Esophagus mucosa (tissue), 1 donor: ENCODE measurements around the gene PDGFRA. TPM values are rescaled to one million over a fixed set of nuclear protein-coding genes. Genes with fewer than 3 reads are reported as not detected.

ENCODE experiments used
- ATAC-seq: fragments of 200-7000 bp; cut with Tn5 transposase; one replicate; pipeline ENCODE4 v1.9.1; 2020
- total RNA-seq: library from RNA; stranded (reverse); gene quantifications from one replicate; pipeline ENCODE4 v1.2.4, GENCODE V29; 2023
- donor health status: DM: yes; HTN: yes; CAD: no.

PDGFRA gene
- total RNA-seq: 11.6 TPM

DNA sequence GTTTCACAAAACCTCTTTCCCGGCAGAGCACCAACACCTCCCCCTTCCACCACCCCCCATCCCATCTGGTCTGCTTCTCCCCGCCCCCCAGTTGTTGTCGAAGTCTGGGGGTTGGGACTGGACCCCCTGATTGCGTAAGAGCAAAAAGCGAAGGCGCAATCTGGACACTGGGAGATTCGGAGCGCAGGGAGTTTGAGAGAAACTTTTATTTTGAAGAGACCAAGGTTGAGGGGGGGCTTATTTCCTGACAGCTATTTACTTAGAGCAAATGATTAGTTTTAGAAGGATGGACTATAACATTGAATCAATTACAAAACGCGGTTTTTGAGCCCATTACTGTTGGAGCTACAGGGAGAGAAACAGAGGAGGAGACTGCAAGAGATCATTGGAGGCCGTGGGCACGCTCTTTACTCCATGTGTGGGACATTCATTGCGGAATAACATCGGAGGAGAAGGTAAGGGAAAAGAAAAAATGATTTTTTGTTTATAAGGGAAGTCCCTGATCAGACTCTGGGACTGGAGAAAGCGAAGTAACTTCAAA is at the start of gene PDGFRA:
Gene PDGFRA (plus strand): TSS at position 333 of the 541 bp plus-strand sequence. CDS start 29,476 bp downstream, outside the sequence.
- no peak for ATAC-seq

DNA sequence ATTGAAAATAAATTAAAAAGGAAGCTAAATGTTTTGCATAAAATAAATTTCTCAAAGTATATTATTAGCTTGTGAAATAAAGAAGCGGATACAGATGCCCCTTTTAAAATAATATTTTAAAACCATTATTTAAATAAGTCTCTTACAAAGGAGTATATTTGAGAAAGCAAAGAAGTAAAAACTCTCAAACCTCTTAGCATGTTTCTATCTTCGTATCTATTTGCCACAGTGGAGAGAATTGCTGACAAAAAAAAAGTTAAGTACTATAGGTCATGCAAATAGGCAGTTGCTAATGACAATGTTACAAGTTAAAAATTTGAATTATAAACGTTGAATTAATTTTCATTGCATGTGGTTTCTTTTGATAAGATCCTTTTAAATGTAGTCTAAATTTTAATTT is 44.5 kb upstream of the PDGFRA start:
- ATAC-seq: no peak

- ATAC-seq: no peak
Measured at GRCh38 chr4:54185044-54185780, 43.9 kb upstream of the PDGFRA start.

- no peak for ATAC-seq
Measured at GRCh38 chr4:54185866-54186265, 43.2 kb upstream of the PDGFRA start.

DNA sequence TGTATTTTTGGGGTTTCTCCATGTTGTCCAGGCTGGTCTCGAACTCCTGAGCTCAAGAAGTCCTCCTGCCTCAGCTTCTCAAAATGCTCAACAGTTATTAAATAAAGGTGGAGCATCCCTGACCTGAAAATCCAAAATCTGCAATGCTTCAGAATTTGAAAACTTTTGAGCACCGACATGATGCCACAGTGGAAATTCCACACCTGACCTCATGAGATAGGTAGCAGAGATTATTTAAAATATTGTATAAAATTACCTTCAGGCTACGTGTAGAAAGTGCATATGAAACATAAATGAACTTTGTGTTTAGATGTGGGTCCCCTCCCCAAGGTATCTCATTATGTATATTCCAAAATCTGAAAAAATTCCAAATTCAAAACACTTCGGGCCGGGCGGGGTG is 42.7 kb upstream of the PDGFRA start:
- ATAC-seq: no peak

- ATAC-seq: no peak
Measured at GRCh38 chr4:54187148-54187547, 41.9 kb upstream of the PDGFRA start.

DNA sequence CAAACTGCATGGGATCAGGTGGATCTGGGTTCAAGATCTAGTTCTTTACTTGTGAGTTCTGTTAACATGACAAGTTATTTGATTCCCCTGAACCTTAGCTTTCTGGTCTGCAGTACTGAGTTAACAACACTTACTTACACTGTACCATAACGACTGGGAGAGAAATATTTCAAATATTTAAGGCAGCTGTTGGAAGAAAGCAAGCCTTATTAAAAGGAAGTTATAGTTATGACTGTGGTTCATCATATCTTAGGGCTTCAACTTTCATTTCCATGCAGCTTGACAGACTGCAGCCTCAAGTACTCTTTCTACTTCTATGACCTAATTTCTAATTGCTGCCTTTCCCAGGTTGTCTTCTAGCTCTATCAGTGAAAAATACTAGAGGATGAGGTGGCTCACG is 40.0 kb upstream of the PDGFRA start:
- no peak for ATAC-seq

DNA sequence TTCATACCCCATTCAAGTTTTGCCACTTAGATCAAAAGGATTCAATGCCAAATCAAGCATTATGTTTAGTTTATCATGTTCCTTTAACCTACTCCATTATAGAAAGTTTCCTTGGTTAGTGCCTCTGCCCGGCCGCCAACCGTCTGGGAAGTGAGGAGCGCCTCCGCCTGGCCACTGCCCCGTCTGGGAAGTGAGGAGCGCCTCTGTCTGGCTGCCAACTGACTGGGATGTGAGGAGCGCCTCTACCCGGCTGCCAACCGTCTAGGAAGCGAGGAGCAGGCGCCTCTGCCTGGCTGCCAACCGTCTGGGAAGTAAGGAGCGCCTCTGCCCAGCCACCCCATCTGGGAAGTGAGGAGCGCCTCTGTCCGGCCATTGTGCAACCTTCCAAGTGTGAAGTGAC is 36.3 kb upstream of the PDGFRA start:
- ATAC-seq: no peak

GRCh38 chr4:54197926-54198325 is 31.2 kb upstream of the PDGFRA start:
- ATAC-seq: no peak

- ATAC-seq: no peak
Measured at GRCh38 chr4:54199919-54200318, 29.2 kb upstream of the PDGFRA start.

DNA sequence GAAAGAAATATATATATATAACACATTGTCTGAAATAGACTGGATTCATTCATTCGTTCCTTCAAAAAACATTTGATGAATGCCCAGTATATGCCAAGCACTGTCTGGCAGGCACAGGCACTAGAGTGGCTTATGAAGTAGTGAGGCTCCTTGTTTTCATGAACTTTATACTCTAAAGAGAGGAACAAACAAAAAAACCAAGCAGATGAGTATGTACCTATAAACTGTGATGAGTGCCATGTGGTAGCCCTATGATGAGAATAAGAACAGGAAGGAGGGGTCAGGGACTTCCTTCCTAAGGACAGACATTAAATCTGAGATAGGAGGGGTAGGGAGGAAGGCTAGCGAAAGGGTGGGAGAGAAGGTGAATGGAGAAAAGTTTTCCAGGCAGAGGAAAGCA is 19.5 kb upstream of the PDGFRA start:
- ATAC-seq: no peak

GRCh38 chr4:54213001-54213400 is 16.1 kb upstream of the PDGFRA start:
- no peak for ATAC-seq

DNA sequence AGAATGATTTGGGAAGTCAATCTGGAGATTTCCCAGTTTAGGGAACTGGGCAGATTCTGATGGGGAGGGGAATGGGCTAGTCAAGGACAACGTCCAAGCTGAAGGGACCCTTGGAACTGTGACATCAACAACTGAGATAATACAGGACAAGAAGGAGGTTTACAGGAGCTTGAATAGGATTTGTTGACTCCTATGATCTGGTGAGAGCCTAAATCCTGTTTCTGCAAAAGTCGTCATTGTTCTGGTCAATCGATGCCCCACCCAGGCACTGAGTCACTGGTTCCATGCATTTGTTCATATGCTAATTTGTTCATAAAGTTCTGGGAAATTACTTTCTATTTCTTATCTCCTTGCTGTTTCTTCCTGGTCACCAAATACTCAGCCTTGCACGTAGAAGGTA is 15.3 kb upstream of the PDGFRA start:
- peak; percentile 84 for ATAC-seq

DNA sequence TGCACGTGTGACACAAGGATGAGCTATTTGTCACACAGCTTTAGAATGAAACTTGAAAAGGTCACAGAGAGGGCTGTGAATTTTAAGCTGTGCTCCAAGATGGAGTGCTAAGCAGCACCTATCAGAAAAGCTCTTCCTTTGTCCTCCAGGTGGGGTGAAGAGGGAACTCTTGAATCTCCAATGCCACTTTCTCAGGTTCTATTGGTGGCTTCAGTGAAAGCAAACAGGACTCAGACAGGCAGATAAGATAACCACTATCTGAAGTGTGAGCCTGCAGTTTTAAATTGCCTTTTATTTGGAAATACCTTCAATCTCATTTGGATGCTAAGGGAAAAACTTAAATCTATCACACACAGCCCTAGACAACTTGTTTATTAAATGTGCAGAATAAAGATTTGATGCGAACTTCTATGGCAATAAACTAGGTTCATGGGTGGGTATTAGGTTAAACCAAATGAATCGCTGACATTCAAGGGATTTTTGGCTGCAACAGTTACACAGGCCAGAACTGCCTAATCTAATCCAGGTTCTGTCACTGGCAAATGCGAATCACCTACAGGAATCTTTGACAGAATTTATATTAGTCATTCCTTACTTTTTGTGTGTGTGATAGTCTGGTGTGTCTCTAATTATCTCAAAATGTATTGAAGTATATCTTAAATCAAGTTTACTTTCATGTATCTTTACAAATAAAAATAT is 13.6 kb upstream of the PDGFRA start:
- no peak for ATAC-seq

DNA sequence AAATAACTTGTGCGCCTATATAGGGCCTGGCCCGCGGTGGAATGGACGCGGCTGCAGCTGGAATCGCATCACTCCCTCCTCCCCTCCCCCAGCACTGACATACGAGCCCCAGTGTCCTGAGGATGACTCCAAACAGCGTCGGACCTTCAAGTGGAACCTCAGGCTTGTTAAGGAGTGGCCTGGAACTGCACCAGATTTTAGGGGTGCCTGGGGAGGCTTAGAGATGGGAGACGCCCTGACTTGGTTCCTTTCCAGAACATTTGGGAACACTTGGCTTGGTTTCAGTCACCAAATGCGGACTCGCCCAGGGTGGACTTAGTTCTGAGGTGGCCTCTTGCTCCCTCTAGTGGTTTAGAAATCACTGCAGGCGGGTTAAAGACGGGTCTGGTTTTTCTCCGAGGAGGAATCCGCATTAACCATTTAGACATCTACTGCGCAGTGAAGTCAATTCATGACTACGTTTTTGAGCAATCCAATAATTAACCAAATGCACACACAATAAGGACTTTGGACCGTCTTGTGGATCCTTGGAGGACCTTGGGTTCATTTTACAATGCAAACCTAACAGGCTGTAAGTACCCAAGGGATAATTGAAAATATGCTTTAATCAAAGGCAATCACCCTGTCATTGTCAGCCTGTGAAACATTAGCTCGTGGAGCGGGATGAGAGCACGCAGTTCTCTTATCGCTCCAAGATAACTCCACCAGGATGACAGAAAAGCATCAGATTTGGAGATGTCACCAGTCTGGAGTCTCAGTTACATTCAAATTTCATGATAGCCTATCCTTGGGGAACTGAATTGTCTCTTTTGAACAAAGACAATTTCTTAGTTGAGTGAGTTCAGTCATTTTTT is 11.2 kb upstream of the PDGFRA start:
- ATAC-seq: peak; percentile 89

GRCh38 chr4:54218736-54219135 is 10.4 kb upstream of the PDGFRA start:
- no peak for ATAC-seq

- no peak for ATAC-seq
Measured at GRCh38 chr4:54224996-54225597, 4.0 kb upstream of the PDGFRA start.

- ATAC-seq: no peak
Measured at GRCh38 chr4:54225598-54226403, 3.3 kb upstream of the PDGFRA start.

GRCh38 chr4:54226404-54227255 is 2.5 kb upstream of the PDGFRA start:
- ATAC-seq: peak; percentile 28

- no peak for ATAC-seq
Measured at GRCh38 chr4:54227256-54228055, 1.6 kb upstream of the PDGFRA start.
